Epithelial cell of proximal tubule (primary cell): ENCODE data around the gene MT1G. TPM values are rescaled to one million over a fixed set of nuclear protein-coding genes. Genes with fewer than 3 reads are reported as not detected.
"Not testable (repeated sequence)": the region's sequence is repeated elsewhere in the genome, so short reads cannot be mapped to it uniquely, and the experiment has no call there.

Source experiments
- DNase-seq: peaks from one replicate; pipeline ENCODE4 v3.0.0-alpha.2; 2011; ENCODE audit warnings: low read depth
- H3K4me3 ChIP-seq: 2 replicates; pipeline ENCODE4 v1.5.1; 2011; ENCODE audit warnings: low read depth, mild to moderate bottlenecking, low read length
- CTCF ChIP-seq: conservative IDR thresholded peaks from 2 replicates; pipeline ENCODE4 v1.5.1; 2012; ENCODE audit warnings: low read depth, mild to moderate bottlenecking, low read length
- total RNA-seq: library from RNA; depleted of rRNA; stranded (reverse); fragments of >200 nt; gene quantifications from 2 replicates; pipeline ENCODE4 v1.2.3, GENCODE V29; 2015

Gene MT1G
- total RNA-seq, 1 donor from 2014 or later: 1,970 TPM

GRCh38 chr16:56623637-56624036 lies 44.2 kb downstream of the MT1G start:
- H3K4me3 ChIP-seq: no peak overlapping the region
- TF ChIP-seq CTCF: no peak

GRCh38 chr16:56623184-56623583 lies 44.7 kb downstream of the MT1G start:
- not testable (repeated sequence) for H3K4me3 ChIP-seq, DNase-seq

More at GRCh38 chr16:56623637-56624036, 44.2 kb downstream of the MT1G start:
- no peak for DNase-seq

- H3K4me3 ChIP-seq, DNase-seq: not testable (repeated sequence)
Measured at GRCh38 chr16:56621665-56622445, 46.0 kb downstream of the MT1G start.

GRCh38 chr16:56620339-56620897 lies 47.4 kb downstream of the MT1G start:
- no peak for TF ChIP-seq CTCF
- DNase-seq: no peak
- H3K4me3 ChIP-seq: no peak overlapping the region

- peak overlapping the region; percentile 66 for H3K4me3 ChIP-seq
- no peak for DNase-seq
- no peak for TF ChIP-seq CTCF
Measured at GRCh38 chr16:56618138-56618537, 49.7 kb downstream of the MT1G start.

- TF ChIP-seq CTCF: no peak
- peak overlapping the region; percentile 66 for H3K4me3 ChIP-seq
- DNase-seq: no peak
Measured at GRCh38 chr16:56617212-56618085, 50.4 kb downstream of the MT1G start.

Other genes with a start within 250 kb of the MT1G start
- 111 and 119 TPM in 2 replicates for gene AMFR, start 242.5 kb downstream of the MT1G start, total RNA-seq
- 77.1 and 78.2 TPM in 2 replicates for gene NUDT21, start 216.7 kb downstream of the MT1G start, total RNA-seq
- gene OGFOD1, start 216.5 kb downstream of the MT1G start, total RNA-seq: 54.9 and 66.7 TPM in 2 replicates
- gene BBS2, start 148.0 kb downstream of the MT1G start, total RNA-seq: 24.9 and 75.3 TPM in 2 replicates
- gene MT4, start 103.0 kb downstream of the MT1G start, total RNA-seq: not detected in 2 replicates
- 1.0 and 5.1 TPM in 2 replicates for gene MT3, start 78.5 kb downstream of the MT1G start, total RNA-seq
- 1,146 and 1,559 TPM in 2 replicates for gene MT2A, start 59.5 kb downstream of the MT1G start, total RNA-seq
- gene MT1E, start 42.3 kb downstream of the MT1G start, total RNA-seq: 724 and 1,203 TPM in 2 replicates
- 19.1 and 124 TPM in 2 replicates for gene MT1M, start 35.4 kb downstream of the MT1G start, total RNA-seq
- 26.0 and 62.4 TPM in 2 replicates for gene MT1A, start 29.4 kb downstream of the MT1G start, total RNA-seq
- gene MT1B, start 16.2 kb downstream of the MT1G start, total RNA-seq: not detected in 2 replicates
- 15.3 and 95.8 TPM in 2 replicates for gene MT1F, start 10.1 kb downstream of the MT1G start, total RNA-seq
- 15.4 and 781 TPM in 2 replicates for gene MT1H, start 1.7 kb upstream of the MT1G start, total RNA-seq
- gene MT1X, start 14.4 kb upstream of the MT1G start, total RNA-seq: 87.8 and 132 TPM in 2 replicates
- 92.5 and 134 TPM in 2 replicates for gene NUP93, start 62.1 kb upstream of the MT1G start, total RNA-seq
- not detected in 2 replicates for gene SLC12A3, start 197.1 kb upstream of the MT1G start, total RNA-seq